GM18858 (cell line): ENCODE results near the gene SIRPB1.
"Not testable (repeated sequence)": the region's sequence is repeated elsewhere in the genome, so short reads cannot be mapped to it uniquely, and the experiment has no call there.

Source experiments
- ATAC-seq: cut with Tn5 transposase; IDR thresholded peaks from one replicate; pipeline ENCODE4 v1.9.1; 2021; ENCODE audit not compliant: unreplicated experiment

Gene SIRPB1

GRCh38 chr20:1600736-1601135 is 19.1 kb downstream of the SIRPB1 start:
- ATAC-seq, result no peak

- no peak for ATAC-seq
These were observed 24.5 kb downstream of the SIRPB1 start for GRCh38 chr20:1595333-1595732.

- no peak for ATAC-seq
These were observed 31.0 kb downstream of the SIRPB1 start for GRCh38 chr20:1588533-1589460.

GRCh38 chr20:1587781-1588532 is 31.9 kb downstream of the SIRPB1 start:
- ATAC-seq, result no peak

- no peak for ATAC-seq
These were observed 40.3 kb downstream of the SIRPB1 start for GRCh38 chr20:1579488-1579887.

GRCh38 chr20:1577906-1578305 is 41.9 kb downstream of the SIRPB1 start:
- no peak for ATAC-seq

- not testable (repeated sequence) for ATAC-seq
These were observed 42.5 kb downstream of the SIRPB1 start for GRCh38 chr20:1577313-1577712.

GRCh38 chr20:1576641-1577040 is 43.2 kb downstream of the SIRPB1 start:
- no peak for ATAC-seq

- not testable (repeated sequence) for ATAC-seq
These were observed 43.8 kb downstream of the SIRPB1 start for GRCh38 chr20:1576003-1576402.

- ATAC-seq, result not testable (repeated sequence)
These were observed 48.2 kb downstream of the SIRPB1 start for GRCh38 chr20:1571583-1571982.
